Hepatocyte (in vitro differentiated cells): ENCODE results near the gene PTPRM. TPM values are rescaled to one million over a fixed set of nuclear protein-coding genes. Genes with fewer than 3 reads are reported as not detected.

Experiments
- DNase-seq: peaks from one replicate; pipeline ENCODE4 v3.0.0-alpha.2; 2016; ENCODE audit warnings: low spot score
- H2AFZ ChIP-seq: fragments of 200-600 bp; sonication (generic); 2 replicates; pipeline ENCODE4 v1.6.0; 2016; ENCODE audit warnings: antibody characterized with exemption, mild to moderate bottlenecking
- H3K27ac ChIP-seq: fragments of 200-600 bp; sonication (generic); 2 replicates; pipeline ENCODE4 v1.5.1; 2016; ENCODE audit warnings: mild to moderate bottlenecking
- H3K27me3 ChIP-seq: fragments of 200-600 bp; sonication (generic); 2 replicates; pipeline ENCODE4 v1.6.1; 2016
- H3K36me3 ChIP-seq: fragments of 200-600 bp; sonication (generic); replicated peaks from 2 replicates; pipeline ENCODE4 v1.5.1; 2016; ENCODE audit warnings: low read depth; ENCODE audit not compliant: insufficient read depth
- H3K4me1 ChIP-seq: fragments of 200-600 bp; sonication (generic); 2 replicates; pipeline ENCODE4 v1.5.1; 2016; ENCODE audit warnings: mild to moderate bottlenecking, moderate library complexity; ENCODE audit not compliant: insufficient read depth
- H3K4me2 ChIP-seq: fragments of 200-600 bp; sonication (generic); 2 replicates; pipeline ENCODE4 v1.6.0; 2016
- H3K4me3 ChIP-seq: fragments of 200-600 bp; sonication (generic); 2 replicates; pipeline ENCODE4 v1.5.1; 2016; ENCODE audit warnings: mild to moderate bottlenecking
- H3K79me2 ChIP-seq: fragments of 200-600 bp; sonication (generic); 2 replicates; pipeline ENCODE4 v1.6.0; 2017; ENCODE audit warnings: mild to moderate bottlenecking
- H3K9me2 ChIP-seq: fragments of 200-600 bp; sonication (generic); replicated peaks from 2 replicates; pipeline ENCODE4 v1.6.0; 2017; ENCODE audit warnings: mild to moderate bottlenecking; ENCODE audit not compliant: insufficient read depth
- H3K9me3 ChIP-seq: fragments of 200-600 bp; sonication (generic); 2 replicates; pipeline ENCODE4 v1.5.1; 2016; ENCODE audit warnings: low read depth, mild to moderate bottlenecking
- H4K20me1 ChIP-seq: fragments of 200-600 bp; sonication (generic); 2 replicates; pipeline ENCODE4 v1.6.0; 2016; ENCODE audit warnings: mild to moderate bottlenecking; ENCODE audit not compliant: insufficient read depth, poor library complexity, severe bottlenecking
- EZH2 ChIP-seq: fragments of 200-600 bp; sonication (generic); IDR thresholded peaks from 2 replicates; pipeline ENCODE4 v1.6.1; 2016; ENCODE audit warnings: antibody characterized with exemption, mild to moderate bottlenecking, borderline replicate concordance
- EZH2phosphoT487 ChIP-seq: fragments of 200-600 bp; sonication (generic); IDR thresholded peaks from one replicate; pipeline ENCODE4 v1.6.1; 2018; ENCODE audit warnings: antibody characterized with exemption, mild to moderate bottlenecking, low read depth, moderate library complexity; ENCODE audit not compliant: unreplicated experiment, severe bottlenecking
- WGBS: methylation state at CpG from one replicate; pipeline ENCODE4 v1.1.6; 2016; ENCODE audit warnings: low lambda C conversion rate; ENCODE audit errors: missing lambda C conversion rate; 5-methylcytosine and 5-hydroxymethylcytosine counted together
- polyA plus RNA-seq: library from polyadenylated mRNA; unstranded; fragments of >200 nt; fragmentation: Nextera tagmentation; extraction: Ambion mirVana; gene quantifications from 2 replicates; pipeline ENCODE4 v1.2.1, GENCODE V29; 2016
- total RNA-seq: library from RNA; depleted of rRNA; stranded (reverse); fragments of >200 nt; gene quantifications from 2 replicates; pipeline ENCODE4 v1.2.3, GENCODE V29; 2014
- TF ChIP-seq, protein P1 (sequence below): fragments of 200-600 bp; sonication (generic); IDR thresholded peaks from 2 replicates; pipeline ENCODE4 v1.5.1; 2016; ENCODE audit warnings: antibody characterized with exemption, mild to moderate bottlenecking; ENCODE audit not compliant: poor library complexity

The PTPRM gene
- total and polyA plus RNA-seq, 2 experiments from 2014 or later, result 26.1 to 47.4 TPM

- Histone ChIP-seq H3K4me3 (no peak overlapping the region), H3K36me3 (no peaks in the 10 kb centered on the region), H3K4me2 (no peak overlapping the region), H3K9me3 (no peaks in the 10 kb centered on the region), H2AFZ (no peak overlapping the region), H3K9me2 (no peaks in the 10 kb centered on the region), H3K4me1 (no peaks in the 10 kb centered on the region), H3K79me2 (no peaks in the 10 kb centered on the region), H4K20me1 (no peaks in the 10 kb centered on the region), H3K27me3 (no peaks in the 10 kb centered on the region), H3K27ac (no peak overlapping the region)
- 73% methylated on average over 2 of the region's 2 CpGs for WGBS
- DNase-seq, result no peak
- TF ChIP-seq EZH2phosphoT487 (no peak), EZH2 (no peak)
- TF ChIP-seq, protein P1, sequence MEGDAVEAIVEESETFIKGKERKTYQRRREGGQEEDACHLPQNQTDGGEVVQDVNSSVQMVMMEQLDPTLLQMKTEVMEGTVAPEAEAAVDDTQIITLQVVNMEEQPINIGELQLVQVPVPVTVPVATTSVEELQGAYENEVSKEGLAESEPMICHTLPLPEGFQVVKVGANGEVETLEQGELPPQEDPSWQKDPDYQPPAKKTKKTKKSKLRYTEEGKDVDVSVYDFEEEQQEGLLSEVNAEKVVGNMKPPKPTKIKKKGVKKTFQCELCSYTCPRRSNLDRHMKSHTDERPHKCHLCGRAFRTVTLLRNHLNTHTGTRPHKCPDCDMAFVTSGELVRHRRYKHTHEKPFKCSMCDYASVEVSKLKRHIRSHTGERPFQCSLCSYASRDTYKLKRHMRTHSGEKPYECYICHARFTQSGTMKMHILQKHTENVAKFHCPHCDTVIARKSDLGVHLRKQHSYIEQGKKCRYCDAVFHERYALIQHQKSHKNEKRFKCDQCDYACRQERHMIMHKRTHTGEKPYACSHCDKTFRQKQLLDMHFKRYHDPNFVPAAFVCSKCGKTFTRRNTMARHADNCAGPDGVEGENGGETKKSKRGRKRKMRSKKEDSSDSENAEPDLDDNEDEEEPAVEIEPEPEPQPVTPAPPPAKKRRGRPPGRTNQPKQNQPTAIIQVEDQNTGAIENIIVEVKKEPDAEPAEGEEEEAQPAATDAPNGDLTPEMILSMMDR, result no peak
These were observed 154.4 kb downstream of the PTPRM start for GRCh38 chr18:7721532-7721931.

GRCh38 chr18:7722955-7723354 lies 155.8 kb downstream of the PTPRM start:
- 80% methylated on average over 3 of the region's 3 CpGs for WGBS
- Histone ChIP-seq H4K20me1 (no peaks in the 10 kb centered on the region), H3K79me2 (no peaks in the 10 kb centered on the region)

GRCh38 chr18:7723558-7723957 lies 156.4 kb downstream of the PTPRM start:
- 83% methylated on average over 8 of the region's 8 CpGs for WGBS
- no peaks in the 10 kb centered on the region for H3K9me2 ChIP-seq
- no peak overlapping the region for H2AFZ ChIP-seq
- H3K79me2 ChIP-seq, result peaks cover under 1% of the 10 kb centered on the region
- H3K27me3 ChIP-seq, result no peaks in the 10 kb centered on the region
- H3K9me3 ChIP-seq, result no peaks in the 10 kb centered on the region
- H3K36me3 ChIP-seq, result no peaks in the 10 kb centered on the region
- no peak overlapping the region for H3K27ac ChIP-seq
- H3K4me3 ChIP-seq, result no peak overlapping the region
- H3K4me1 ChIP-seq, result no peaks in the 10 kb centered on the region
- H4K20me1 ChIP-seq, result no peaks in the 10 kb centered on the region
- no peak overlapping the region for H3K4me2 ChIP-seq
- no peak for DNase-seq
- TF ChIP-seq EZH2phosphoT487 (no peak), EZH2 (no peak)
- TF ChIP-seq, protein P1, result no peak

More at GRCh38 chr18:7722955-7723354, 155.8 kb downstream of the PTPRM start:
- no peak overlapping the region for H3K27ac ChIP-seq
- H3K4me2 ChIP-seq, result no peak overlapping the region
- no peak overlapping the region for H2AFZ ChIP-seq
- no peaks in the 10 kb centered on the region for H3K9me2 ChIP-seq
- H3K4me1 ChIP-seq, result no peaks in the 10 kb centered on the region
- H3K9me3 ChIP-seq, result no peaks in the 10 kb centered on the region
- DNase-seq, result no peak
- H3K4me3 ChIP-seq, result no peak overlapping the region
- TF ChIP-seq EZH2 (no peak), EZH2phosphoT487 (no peak)
- TF ChIP-seq, protein P1, result no peak
- no peaks in the 10 kb centered on the region for H3K27me3 ChIP-seq
- no peaks in the 10 kb centered on the region for H3K36me3 ChIP-seq

DNA sequence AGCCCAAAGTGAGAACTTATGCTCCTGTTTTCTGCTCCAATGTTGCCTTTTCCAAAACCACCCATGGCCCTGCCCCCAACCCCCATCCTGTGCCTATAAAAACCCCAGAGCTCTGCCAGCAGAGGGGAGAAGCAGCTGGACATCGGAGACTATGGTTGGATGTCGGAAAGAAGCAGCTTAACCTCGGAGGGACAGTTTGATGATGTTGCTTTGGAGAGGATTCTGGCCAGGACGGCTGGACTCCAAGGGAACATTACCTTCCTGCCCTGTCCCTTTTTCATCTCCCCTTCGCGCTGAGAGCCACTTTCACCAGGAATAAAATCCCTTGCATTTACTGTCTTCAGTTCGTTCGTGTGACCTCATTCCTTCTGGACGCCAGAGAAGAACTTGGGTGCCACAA lies 158.4 kb downstream of the PTPRM start:
- Histone ChIP-seq H3K4me3 (no peak overlapping the region), H3K79me2 (peaks cover 5% of the 10 kb centered on the region), H3K36me3 (no peaks in the 10 kb centered on the region), H3K9me2 (no peaks in the 10 kb centered on the region), H3K4me1 (peaks cover 4% of the 10 kb centered on the region), H4K20me1 (no peaks in the 10 kb centered on the region), H3K9me3 (no peaks in the 10 kb centered on the region), H3K27ac (no peak overlapping the region), H2AFZ (no peak overlapping the region), H3K4me2 (no peak overlapping the region), H3K27me3 (no peaks in the 10 kb centered on the region)
- TF ChIP-seq, protein P1, result no peak
- TF ChIP-seq EZH2phosphoT487 (no peak), EZH2 (no peak)
- whole genome bisulfite sequencing, result 95% methylated on average over 9 of the region's 9 CpGs
- no peak for DNase-seq
